A204.1 (cell line): ENCODE data around the gene MOB2.

Experiments
- FAIRE-seq: peaks from 2 replicates; lab custom pipeline; 2012; peaks lifted over from hg19 to GRCh38; lab: Jason Lieb, UNC

The MOB2 gene

GRCh38 chr11:1470681-1471611 lies 15.6 kb downstream of the MOB2 start:
- FAIRE-seq: no peak

- FAIRE-seq: no peak
Measured at GRCh38 chr11:1469911-1470680, 16.5 kb downstream of the MOB2 start.

DNA sequence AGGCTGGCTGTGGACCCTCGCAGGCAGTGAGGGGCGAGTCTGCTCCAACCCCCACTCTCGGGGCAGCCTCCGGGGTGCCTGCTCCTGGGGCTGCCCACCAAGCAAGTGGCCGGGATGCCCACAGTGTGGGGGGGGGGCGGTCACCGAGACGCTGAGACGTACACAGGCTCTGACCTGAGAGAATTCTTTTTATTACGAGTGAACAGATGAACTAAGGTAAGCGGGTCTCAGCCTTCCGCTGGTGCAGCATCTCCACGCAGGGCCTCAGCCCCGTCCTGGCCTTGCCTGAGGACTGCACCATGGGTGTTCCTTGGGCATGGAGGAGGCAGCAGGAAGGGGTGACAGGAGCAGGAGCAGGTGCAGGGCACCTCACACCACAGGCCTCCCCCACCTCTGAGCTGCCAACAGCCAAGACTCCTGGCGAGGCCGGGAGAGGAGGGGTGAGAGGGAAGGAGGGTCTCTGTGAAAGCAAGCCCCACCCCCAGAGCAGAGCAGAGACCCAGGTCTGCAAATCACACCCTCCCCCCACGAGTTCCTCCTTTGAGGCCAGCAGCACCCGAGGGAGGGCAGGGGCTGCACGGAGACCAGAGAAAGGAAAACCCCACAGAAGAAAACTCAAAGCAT lies 17.2 kb downstream of the MOB2 start:
- no peak for FAIRE-seq

GRCh38 chr11:1468473-1469066 lies 18.0 kb downstream of the MOB2 start:
- FAIRE-seq: no peak

DNA sequence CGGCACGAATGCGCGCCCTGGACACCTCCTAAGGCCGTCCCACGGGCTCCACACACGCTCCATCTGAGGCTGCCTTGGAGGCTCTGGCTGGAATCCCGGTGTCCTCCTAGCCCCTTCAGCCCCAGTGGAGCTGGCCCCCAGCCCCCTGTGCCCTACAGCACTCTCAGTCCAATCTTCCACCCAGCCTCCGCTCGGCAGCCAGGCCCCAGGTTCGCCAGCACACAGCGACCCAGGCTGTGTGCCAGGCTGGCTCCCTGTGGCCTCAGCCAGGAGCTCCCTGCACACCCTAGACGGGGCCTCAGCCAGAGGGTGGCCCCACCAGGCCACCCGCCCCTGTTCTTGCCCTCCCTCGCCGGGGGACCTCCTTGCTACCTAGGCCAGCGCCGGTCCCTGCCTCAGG lies 18.6 kb downstream of the MOB2 start:
- FAIRE-seq: no peak

GRCh38 chr11:1467270-1467669 lies 19.3 kb downstream of the MOB2 start:
- no peak for FAIRE-seq

DNA sequence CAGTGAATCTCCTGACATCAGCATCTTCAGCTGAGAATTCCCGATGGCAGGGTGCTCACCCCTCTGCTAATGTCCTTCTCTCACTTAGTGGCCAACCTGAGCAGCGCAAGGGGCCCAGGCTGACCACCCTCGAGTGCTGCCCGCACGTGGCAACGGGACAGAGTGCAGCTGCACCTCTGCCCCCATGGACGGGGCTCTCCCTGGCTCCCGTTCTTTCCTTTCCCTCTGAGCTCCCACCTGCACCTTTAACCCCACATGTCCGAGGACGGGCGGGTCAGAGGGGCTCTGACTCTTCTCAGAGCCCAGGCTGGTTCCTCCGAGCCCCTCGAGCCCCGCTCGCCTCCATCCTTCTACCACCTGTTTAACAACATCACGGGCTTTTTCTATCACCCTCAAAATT lies 19.8 kb downstream of the MOB2 start:
- FAIRE-seq: no peak

DNA sequence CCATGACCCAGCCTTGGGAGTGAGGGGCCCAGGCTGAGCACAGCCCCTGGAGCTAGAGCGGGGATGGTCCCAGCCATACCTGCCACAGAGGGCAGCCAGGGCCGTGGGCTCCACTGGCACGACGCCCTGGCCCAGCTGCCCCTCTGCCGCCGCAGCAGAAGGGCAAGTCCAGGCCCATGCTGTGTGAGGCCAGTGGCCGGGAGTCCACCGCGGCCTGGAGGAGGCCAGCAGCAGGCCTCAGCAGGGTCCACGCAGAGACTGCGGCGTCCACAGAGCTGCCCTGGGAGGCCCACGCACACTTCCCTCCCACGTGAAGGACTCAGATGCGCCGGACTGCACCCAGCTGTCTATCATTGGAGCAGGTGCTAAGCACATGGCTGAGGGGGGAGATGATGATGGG lies 23.5 kb downstream of the MOB2 start:
- FAIRE-seq: no peak

DNA sequence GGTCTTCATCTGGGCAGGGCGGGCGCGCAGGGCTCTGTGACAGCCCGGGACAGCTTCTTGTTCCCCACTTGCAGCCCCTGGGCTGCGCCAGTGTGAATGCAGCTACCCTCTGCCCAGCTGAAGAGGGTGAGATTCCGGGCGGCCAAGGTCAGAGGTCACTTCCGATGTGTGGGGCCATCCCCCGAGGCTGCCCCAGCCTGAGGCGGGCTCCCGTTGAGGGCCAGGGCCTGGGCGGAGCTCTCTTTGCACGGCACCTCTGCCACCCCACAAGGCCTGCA lies 23.9 kb downstream of the MOB2 start:
- FAIRE-seq: no peak

- FAIRE-seq: no peak
Measured at GRCh38 chr11:1461826-1462697, 24.5 kb downstream of the MOB2 start.

GRCh38 chr11:1460986-1461825 lies 25.4 kb downstream of the MOB2 start:
- FAIRE-seq: no peak

DNA sequence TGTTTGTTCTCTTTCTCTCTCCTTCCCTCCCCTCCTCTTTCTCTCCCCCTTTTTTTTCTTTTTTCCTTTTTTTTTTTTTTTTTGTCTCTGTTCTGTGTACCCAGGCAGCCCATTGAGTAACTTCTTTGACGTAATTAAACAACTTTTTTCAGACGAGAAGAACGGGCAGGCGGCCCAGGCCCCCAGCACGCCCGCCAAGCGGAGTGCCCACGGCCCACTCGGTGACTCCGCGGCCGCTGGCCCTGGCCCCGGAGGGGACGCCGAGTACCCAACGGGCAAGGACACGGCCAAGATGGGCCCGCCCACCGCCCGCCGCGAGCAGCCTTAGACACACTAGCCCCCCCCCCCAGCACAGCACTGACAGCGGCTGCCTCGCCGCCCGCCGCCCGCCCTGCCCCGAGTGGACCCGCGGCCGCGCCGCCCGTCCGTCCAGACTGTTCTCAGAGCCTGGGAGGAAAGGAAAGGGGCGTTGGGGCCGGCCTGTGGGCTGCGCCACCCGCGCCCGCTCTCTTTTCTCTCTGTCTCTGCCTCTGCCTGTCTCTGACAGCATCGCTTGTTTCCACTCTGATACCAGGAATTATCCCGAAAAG lies 26.1 kb downstream of the MOB2 start:
- no peak for FAIRE-seq

- no peak for FAIRE-seq
Measured at GRCh38 chr11:1459764-1460395, 26.7 kb downstream of the MOB2 start.

- FAIRE-seq: no peak
Measured at GRCh38 chr11:1459219-1459575, 27.4 kb downstream of the MOB2 start.

GRCh38 chr11:1458340-1459218 lies 28.0 kb downstream of the MOB2 start:
- no peak for FAIRE-seq

GRCh38 chr11:1457856-1458255 lies 28.7 kb downstream of the MOB2 start:
- FAIRE-seq: no peak

DNA sequence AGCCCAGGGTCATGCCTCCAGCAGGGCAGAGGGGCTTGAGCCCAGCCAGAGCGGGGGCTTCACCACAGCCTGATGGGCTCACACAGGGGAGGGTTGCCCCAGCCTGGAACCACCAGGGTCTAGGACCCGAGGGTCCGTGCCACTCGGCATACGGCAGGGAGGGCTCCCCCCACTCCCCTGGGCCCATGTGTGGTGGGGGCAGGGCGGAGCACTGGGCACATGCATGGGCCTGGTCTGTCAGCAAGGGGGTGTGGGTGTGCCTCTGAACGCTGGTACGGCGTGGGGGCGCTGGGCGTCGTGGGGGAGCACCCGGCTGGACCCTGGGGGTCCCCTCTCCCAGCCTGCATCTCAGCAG lies 29.3 kb downstream of the MOB2 start:
- FAIRE-seq: no peak

DNA sequence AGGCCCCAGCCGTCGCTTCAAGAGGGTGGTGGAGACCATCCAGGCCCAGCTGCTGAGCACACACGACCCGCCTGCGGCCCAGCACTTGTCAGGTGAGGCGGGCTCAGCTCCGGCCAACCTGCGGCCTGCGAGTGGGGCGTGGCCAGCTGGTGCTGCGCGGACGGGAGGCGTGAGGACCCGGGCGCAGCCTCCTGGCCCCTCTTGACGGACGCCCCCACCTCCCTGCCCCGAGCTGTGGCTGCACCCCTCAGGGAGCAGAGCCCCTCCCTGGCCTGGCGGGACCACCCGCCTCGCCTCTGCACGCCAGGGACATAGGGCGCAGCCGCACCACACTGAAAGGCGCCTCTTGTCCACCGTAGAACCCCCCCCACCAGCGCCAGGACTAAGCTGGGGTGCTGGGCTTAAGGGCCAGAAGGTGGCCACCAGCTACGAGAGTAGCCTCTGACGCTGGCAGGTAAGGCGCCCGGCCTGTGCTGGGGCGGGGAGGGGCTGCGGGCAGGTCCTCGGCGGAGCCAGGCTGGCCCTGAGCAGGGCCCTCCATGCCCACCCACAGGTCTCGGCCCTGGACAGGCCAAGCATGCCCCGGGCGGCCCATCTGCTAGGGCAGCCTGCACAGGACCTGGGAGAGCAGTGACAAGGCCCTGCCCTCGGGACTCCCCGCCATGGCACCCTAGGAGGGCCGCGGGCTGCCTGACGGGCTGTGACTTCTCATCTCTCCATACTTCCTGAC lies 29.8 kb downstream of the MOB2 start:
- no peak for FAIRE-seq

GRCh38 chr11:1456176-1456575 lies 30.4 kb downstream of the MOB2 start:
- FAIRE-seq: no peak
